Epidermal melanocyte (primary cell): ENCODE measurements around the gene ADCK1.
"Not testable (repeated sequence)": the region's sequence is repeated elsewhere in the genome, so short reads cannot be mapped to it uniquely, and the experiment has no call there.

Experiments used
- DNase-seq: peaks from one replicate; pipeline ENCODE4 v3.0.0; 2011; ENCODE audit warnings: low spot score; ENCODE audit not compliant: insufficient read length

ADCK1 gene

GRCh38 chr14:77947372-77947771 is 147.5 kb downstream of the ADCK1 start:
- DNase-seq, result no peak

- no peak for DNase-seq
These were observed 150.6 kb downstream of the ADCK1 start for GRCh38 chr14:77950371-77951063.

- no peak for DNase-seq
These were observed 156.0 kb downstream of the ADCK1 start for GRCh38 chr14:77955816-77956484.

GRCh38 chr14:77959686-77960085 is 159.8 kb downstream of the ADCK1 start:
- DNase-seq, result not testable (repeated sequence)

- no peak for DNase-seq
These were observed 162.1 kb downstream of the ADCK1 start for GRCh38 chr14:77961847-77962580.

GRCh38 chr14:77962731-77963520 is 163.0 kb downstream of the ADCK1 start:
- no peak for DNase-seq

GRCh38 chr14:77964586-77964985 is 164.7 kb downstream of the ADCK1 start:
- no peak for DNase-seq

GRCh38 chr14:77965050-77965449 is 165.1 kb downstream of the ADCK1 start:
- no peak for DNase-seq

GRCh38 chr14:77965919-77966435 is 166.1 kb downstream of the ADCK1 start:
- DNase-seq, result no peak

GRCh38 chr14:77967110-77967509 is 167.2 kb downstream of the ADCK1 start:
- DNase-seq, result no peak

GRCh38 chr14:77970646-77971045 is 170.7 kb downstream of the ADCK1 start:
- DNase-seq, result no peak

- DNase-seq, result no peak
These were observed 173.3 kb downstream of the ADCK1 start for GRCh38 chr14:77973246-77973645.

- no peak for DNase-seq
These were observed 176.7 kb downstream of the ADCK1 start for GRCh38 chr14:77976591-77976990.

- no peak for DNase-seq
These were observed 179.3 kb downstream of the ADCK1 start for GRCh38 chr14:77979171-77979570.

GRCh38 chr14:77979666-77980351 is 179.9 kb downstream of the ADCK1 start:
- no peak for DNase-seq

- DNase-seq, result no peak
These were observed 180.8 kb downstream of the ADCK1 start for GRCh38 chr14:77980475-77981321.
